Type B pancreatic cell (in vitro differentiated cells): ENCODE results near the gene SPRTN. TPM values are rescaled to one million over a fixed set of nuclear protein-coding genes. Genes with fewer than 3 reads are reported as not detected.
"Not testable (repeated sequence)": the region's sequence is repeated elsewhere in the genome, so short reads cannot be mapped to it uniquely, and the experiment has no call there.

Source experiments
- DNase-seq: peaks from one replicate; pipeline ENCODE4 v3.0.0; 2021; ENCODE audit warnings: mixed read lengths; ENCODE audit not compliant: unreplicated experiment; ENCODE audit errors: extremely low spot score
- H3K27ac Mint-ChIP-seq: 2 replicates; pipeline ENCODE4 v1.8.0; 2021; ENCODE audit warnings: mild to moderate bottlenecking, mixed read lengths
- H3K27me3 Mint-ChIP-seq: 2 replicates; pipeline ENCODE4 v1.8.0; 2021; ENCODE audit warnings: mixed read lengths
- H3K36me3 Mint-ChIP-seq: 2 replicates; pipeline ENCODE4 v1.8.0; 2021; ENCODE audit warnings: mixed read lengths
- H3K4me1 Mint-ChIP-seq: one replicate; pipeline ENCODE4 v1.8.0; 2021; ENCODE audit warnings: mixed read lengths; ENCODE audit not compliant: unreplicated experiment
- H3K4me3 Mint-ChIP-seq: 2 replicates; pipeline ENCODE4 v1.8.0; 2021; ENCODE audit warnings: mild to moderate bottlenecking, mixed read lengths
- H3K9me3 Mint-ChIP-seq: 2 replicates; pipeline ENCODE4 v1.8.0; 2021; ENCODE audit warnings: mixed read lengths
- total RNA-seq: library from RNA; stranded (reverse); gene quantifications from 2 replicates; pipeline ENCODE4 v1.2.1, GENCODE V29; 2021; ENCODE audit warnings: low replicate concordance
- TF ChIP-seq, protein P1 (sequence below): fragments of 200-600 bp; sonication (generic); conservative IDR thresholded peaks from 2 replicates; pipeline ENCODE4 v1.5.0; 2021; ENCODE audit warnings: antibody characterized with exemption, mild to moderate bottlenecking

Gene SPRTN
- total RNA-seq, 1 donor from 2014 or later: 14.5 TPM

DNA sequence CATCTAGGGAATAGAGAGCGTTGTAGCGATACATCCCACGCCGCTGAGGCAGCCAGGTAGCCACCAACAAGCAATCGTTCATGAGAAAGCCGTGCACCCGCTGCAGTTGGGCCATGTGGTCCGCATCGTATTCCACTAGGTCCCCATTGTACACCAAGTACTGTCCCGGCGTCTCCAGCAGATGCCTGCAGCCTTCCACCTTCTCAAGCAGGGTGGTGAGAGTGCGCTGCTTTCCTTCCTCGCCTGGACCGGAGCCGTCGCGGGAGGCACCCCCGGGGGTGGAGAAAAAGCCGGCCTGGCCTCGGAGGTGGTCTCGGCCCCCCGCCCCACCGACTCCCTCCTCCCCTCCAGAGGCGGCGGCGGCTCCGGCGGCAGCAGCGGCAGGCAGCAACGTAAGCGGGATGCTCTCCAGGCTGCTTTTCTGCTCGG, 1.0 kb upstream of the SPRTN start:
- TF ChIP-seq, protein P1, sequence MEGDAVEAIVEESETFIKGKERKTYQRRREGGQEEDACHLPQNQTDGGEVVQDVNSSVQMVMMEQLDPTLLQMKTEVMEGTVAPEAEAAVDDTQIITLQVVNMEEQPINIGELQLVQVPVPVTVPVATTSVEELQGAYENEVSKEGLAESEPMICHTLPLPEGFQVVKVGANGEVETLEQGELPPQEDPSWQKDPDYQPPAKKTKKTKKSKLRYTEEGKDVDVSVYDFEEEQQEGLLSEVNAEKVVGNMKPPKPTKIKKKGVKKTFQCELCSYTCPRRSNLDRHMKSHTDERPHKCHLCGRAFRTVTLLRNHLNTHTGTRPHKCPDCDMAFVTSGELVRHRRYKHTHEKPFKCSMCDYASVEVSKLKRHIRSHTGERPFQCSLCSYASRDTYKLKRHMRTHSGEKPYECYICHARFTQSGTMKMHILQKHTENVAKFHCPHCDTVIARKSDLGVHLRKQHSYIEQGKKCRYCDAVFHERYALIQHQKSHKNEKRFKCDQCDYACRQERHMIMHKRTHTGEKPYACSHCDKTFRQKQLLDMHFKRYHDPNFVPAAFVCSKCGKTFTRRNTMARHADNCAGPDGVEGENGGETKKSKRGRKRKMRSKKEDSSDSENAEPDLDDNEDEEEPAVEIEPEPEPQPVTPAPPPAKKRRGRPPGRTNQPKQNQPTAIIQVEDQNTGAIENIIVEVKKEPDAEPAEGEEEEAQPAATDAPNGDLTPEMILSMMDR: no peak
- DNase-seq: peak; percentile 72
- Mint-ChIP-seq H3K4me3 (peak overlapping the region; percentile 94), H3K36me3 (peaks cover 17% of the 10 kb centered on the region), H3K4me1 (peaks cover 33% of the 10 kb centered on the region), H3K9me3 (peaks cover 3% of the 10 kb centered on the region), H3K27ac (peak overlapping the region; percentile 99), H3K27me3 (no peaks in the 10 kb centered on the region)

DNA sequence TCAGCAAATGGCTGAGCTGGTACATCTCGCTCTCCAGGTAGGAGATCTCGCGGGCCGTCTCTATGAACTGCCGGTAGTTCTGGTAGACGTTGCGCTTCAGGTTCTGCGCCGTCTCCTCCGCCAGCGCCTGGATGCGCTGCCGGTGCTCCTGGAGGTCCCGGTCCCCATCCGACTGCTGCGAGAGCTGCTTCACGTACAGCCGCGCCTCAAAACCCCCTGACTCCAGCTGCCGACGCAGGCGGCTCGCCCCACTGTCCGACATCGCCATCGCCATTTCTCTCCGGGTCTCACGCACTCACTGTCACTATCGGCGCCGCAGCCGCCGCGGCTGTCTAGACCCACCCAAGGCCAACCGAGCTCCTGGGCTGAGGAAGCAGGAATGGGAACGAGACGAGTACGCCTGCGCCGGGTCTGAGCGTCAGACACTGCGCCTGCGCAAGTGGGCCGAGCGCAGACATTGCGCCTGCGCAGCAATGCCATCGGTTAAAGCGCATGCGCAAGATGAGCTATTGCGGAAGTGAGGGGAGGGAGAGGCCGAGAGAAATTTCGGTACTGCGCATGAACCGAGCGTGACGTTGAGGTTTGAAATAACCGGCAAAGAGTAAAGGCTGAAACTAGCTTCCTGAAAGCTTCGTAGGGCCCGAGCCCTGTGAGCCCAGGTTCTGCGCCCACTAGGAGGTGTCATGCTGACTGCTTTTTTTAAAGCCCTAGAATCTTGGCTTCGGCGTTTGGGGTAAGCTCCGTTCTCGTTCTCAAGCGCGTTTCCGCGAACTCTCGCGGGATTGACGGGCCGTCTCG, 422 bp upstream of the SPRTN start, which contains the start of gene EXOC8:
TSS of gene EXOC8 (minus strand) at position 381 of the 798 bp plus-strand sequence. CDS start at position 274, 107 bp downstream.
- Mint-ChIP-seq H3K4me3 (peak within 1 kb of the TSS; percentile 94), H3K27ac (peak within 1 kb of the TSS; percentile 99), H3K36me3 (peaks cover 18% of the 10 kb centered on the region), H3K9me3 (peaks cover 5% of the 10 kb centered on the region), H3K4me1 (peaks cover 33% of the 10 kb centered on the region), H3K27me3 (no peaks in the 10 kb centered on the region)
- TF ChIP-seq, protein P1: no peak
- DNase-seq: peak; percentile 99

DNA sequence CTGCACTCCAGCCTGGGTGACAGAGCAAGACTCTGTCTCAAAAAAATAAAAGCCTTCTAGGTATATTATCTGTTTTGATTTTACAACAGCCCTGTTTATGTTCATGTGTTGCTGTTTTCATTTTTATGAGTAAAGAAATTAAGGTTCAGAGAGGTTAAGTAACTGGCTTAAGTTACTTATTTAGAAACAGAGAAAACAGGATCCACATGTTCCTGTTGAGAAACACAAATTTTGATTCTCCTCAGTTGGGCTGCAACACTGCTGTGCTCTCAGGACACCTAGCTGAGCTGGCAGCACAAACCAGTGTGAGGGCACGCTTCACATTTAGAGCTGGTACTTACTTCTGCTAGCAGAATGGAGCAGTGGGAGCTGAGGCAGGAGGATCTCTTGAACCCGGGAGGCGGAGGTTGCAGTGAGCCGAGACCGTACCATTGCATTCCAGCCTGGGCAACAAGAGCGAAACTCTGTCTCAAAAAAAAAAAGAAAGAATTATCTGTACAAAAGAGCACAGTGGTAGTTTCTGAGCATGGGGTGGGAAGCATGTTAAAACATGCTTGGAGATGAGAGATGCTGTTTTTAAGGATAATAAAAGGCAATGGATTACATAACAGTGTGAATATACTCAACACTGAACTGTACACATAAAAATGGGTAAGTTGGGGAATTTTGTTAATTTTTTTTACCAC, 2.4 kb downstream of the SPRTN start:
- peaks cover 20% of the 10 kb centered on the region for H3K4me1 Mint-ChIP-seq
- no peak for DNase-seq
- peaks cover 5% of the 10 kb centered on the region for H3K9me3 Mint-ChIP-seq
- H3K27ac Mint-ChIP-seq: no peak overlapping the region
- H3K36me3 Mint-ChIP-seq: peaks cover 31% of the 10 kb centered on the region
- TF ChIP-seq, protein P1: no peak
- H3K4me3 Mint-ChIP-seq: no peak overlapping the region
- no peaks in the 10 kb centered on the region for H3K27me3 Mint-ChIP-seq

DNA sequence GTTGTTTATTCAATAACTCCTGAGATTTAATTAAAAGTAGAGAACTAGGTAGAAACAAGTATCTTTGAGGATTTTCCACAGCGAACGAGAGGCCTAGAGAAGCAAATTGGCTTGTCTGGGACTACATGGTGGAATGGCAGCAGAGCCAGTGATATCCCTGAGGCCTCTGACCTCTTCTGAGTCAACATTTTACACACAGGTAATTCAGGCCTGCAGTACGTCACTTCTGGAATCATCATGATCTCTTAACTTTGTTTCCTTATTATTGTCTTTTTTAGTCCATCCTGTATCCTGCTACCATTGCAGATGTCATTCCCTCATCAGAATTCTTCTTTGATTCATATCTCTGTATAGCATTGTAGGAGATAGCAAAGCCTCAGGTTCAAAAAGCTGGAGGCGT, 9.9 kb downstream of the SPRTN start:
- TF ChIP-seq, protein P1: no peak
- Mint-ChIP-seq H3K27me3 (no peaks in the 10 kb centered on the region), H3K36me3 (peaks cover 22% of the 10 kb centered on the region), H3K4me1 (no peaks in the 10 kb centered on the region), H3K9me3 (no peaks in the 10 kb centered on the region), H3K27ac (no peak overlapping the region), H3K4me3 (no peak overlapping the region)
- no peak for DNase-seq

DNA sequence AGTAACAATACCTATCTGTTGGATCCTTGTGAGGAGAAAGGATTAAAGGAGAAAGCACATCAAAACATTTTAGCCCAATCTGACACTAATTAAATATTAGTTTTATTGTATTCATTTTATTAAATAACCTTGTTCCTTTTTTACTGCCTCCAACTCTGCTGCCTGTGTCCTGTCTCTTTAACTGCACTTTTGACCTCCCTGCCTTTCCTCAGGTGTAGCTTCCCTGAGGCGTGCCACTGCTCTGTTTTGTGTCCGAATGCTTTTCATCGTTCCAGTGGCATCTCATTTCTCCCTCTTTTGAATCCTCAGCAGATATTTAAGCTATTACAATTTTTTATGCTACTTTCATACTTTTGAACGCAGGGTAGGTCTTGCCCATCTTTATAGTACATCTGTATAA, 10.3 kb downstream of the SPRTN start:
- H3K36me3 Mint-ChIP-seq: peaks cover 18% of the 10 kb centered on the region
- no peak for DNase-seq
- no peak overlapping the region for H3K27ac Mint-ChIP-seq
- TF ChIP-seq, protein P1: no peak
- no peaks in the 10 kb centered on the region for H3K4me1 Mint-ChIP-seq
- no peaks in the 10 kb centered on the region for H3K9me3 Mint-ChIP-seq
- H3K4me3 Mint-ChIP-seq: no peak overlapping the region
- no peaks in the 10 kb centered on the region for H3K27me3 Mint-ChIP-seq

- not testable (repeated sequence) for H3K4me3 Mint-ChIP-seq, H3K4me1 Mint-ChIP-seq, H3K9me3 Mint-ChIP-seq, H3K27ac Mint-ChIP-seq, H3K27me3 Mint-ChIP-seq, DNase-seq
- peaks cover 14% of the 10 kb centered on the region for H3K36me3 Mint-ChIP-seq
These were observed 10.8 kb downstream of the SPRTN start for GRCh38 chr1:231348856-231349255.
